IMR-90 (cell line): ENCODE data around the gene BHLHA15. TPM values are rescaled to one million over a fixed set of nuclear protein-coding genes. Genes with fewer than 3 reads are reported as not detected.

Experiments used
- ATAC-seq: fragments of 200-7000 bp; cut with Tn5 transposase; 2 replicates; pipeline ENCODE4 v1.9.1; 2020; ENCODE audit warnings: low read depth, mild to moderate bottlenecking, moderate library complexity
- BruUV-seq: library from RNA; stranded (reverse); fragments of 400-500 nt; replicated peaks from 2 replicates; lab custom pipeline; 2021; lab: Mats Ljungman, UMichigan
- CTCF ChIA-PET: fragments of 300-600 bp; formaldehyde crosslinking; extraction: SDS; loops from one replicate; lab custom pipeline; 2021; ENCODE audit warnings: antibody characterized with exemption; lab: Yijun Ruan, JAX
- POLR2A ChIA-PET: fragments of 300-600 bp; sonication (Branson Sonifier 250); formaldehyde crosslinking; loops from one replicate; lab custom pipeline; 2022; ENCODE audit warnings: antibody characterized with exemption; ENCODE audit not compliant: unreplicated experiment; lab: Charles Lee
- DNase-seq: peaks from one replicate; pipeline ENCODE4 v3.0.0; 2013
- H2AFZ ChIP-seq: replicated peaks from 2 replicates; pipeline ENCODE3; 2013; ENCODE audit warnings: low read length, mild to moderate bottlenecking; ENCODE audit not compliant: poor library complexity
- H2AK5ac ChIP-seq: 2 replicates; pipeline ENCODE4 v1.6.1; 2013; ENCODE audit warnings: low read depth, low read length, inconsistent platforms
- H2AK9ac ChIP-seq: replicated peaks from 2 replicates; pipeline ENCODE3; 2013; ENCODE audit warnings: mild to moderate bottlenecking, low read depth, low read length, moderate library complexity; ENCODE audit not compliant: poor library complexity
- H2BK120ac ChIP-seq: 2 replicates; pipeline ENCODE4 v1.6.1; 2013; ENCODE audit warnings: low read depth, low read length, inconsistent platforms
- H2BK15ac ChIP-seq: 3 replicates; pipeline ENCODE4 v1.6.1; 2013; ENCODE audit warnings: low read depth, low read length, inconsistent platforms
- H2BK20ac ChIP-seq: 2 replicates; pipeline ENCODE4 v1.6.1; 2013; ENCODE audit warnings: low read depth, mild to moderate bottlenecking, inconsistent platforms, low read length, moderate library complexity
- H2BK5ac ChIP-seq: 2 replicates; pipeline ENCODE4 v1.6.1; 2013; ENCODE audit warnings: mild to moderate bottlenecking, low read depth, low read length, inconsistent platforms; ENCODE audit not compliant: poor library complexity, severe bottlenecking
- H3K14ac ChIP-seq: replicated peaks from 2 replicates; pipeline ENCODE4 v1.6.1; 2013; ENCODE audit warnings: low read depth, low read length, inconsistent platforms
- H3K18ac ChIP-seq: 2 replicates; pipeline ENCODE4 v1.6.1; 2013; ENCODE audit warnings: low read depth, low read length, control low read depth
- H3K23ac ChIP-seq: 2 replicates; pipeline ENCODE4 v1.6.1; 2013; ENCODE audit warnings: low read depth, low read length, inconsistent platforms
- H3K27ac ChIP-seq: 2 replicates; pipeline ENCODE4 v1.5.1; 2013; ENCODE audit warnings: mild to moderate bottlenecking, control low read depth, low read length; ENCODE audit not compliant: insufficient read depth
- H3K27me3 ChIP-seq: 2 replicates; pipeline ENCODE4 v1.6.1; 2013; ENCODE audit warnings: low read length; ENCODE audit not compliant: control insufficient read depth, insufficient read depth
- H3K36me3 ChIP-seq: 2 replicates; pipeline ENCODE4 v1.6.1; 2013; ENCODE audit warnings: low read length, mixed read lengths; ENCODE audit not compliant: control insufficient read depth, insufficient read depth
- H3K4ac ChIP-seq: 2 replicates; pipeline ENCODE4 v1.6.1; 2013; ENCODE audit warnings: low read depth, low read length, inconsistent platforms
- H3K4me1 ChIP-seq: 2 replicates; pipeline ENCODE4 v1.6.1; 2013; ENCODE audit warnings: low read length, mixed read lengths; ENCODE audit not compliant: control insufficient read depth, insufficient read depth
- H3K4me2 ChIP-seq: 2 replicates; pipeline ENCODE4 v1.6.1; 2013; ENCODE audit warnings: low read depth, mild to moderate bottlenecking, control low read depth, low read length, moderate library complexity
- H3K4me3 ChIP-seq: 2 replicates; pipeline ENCODE4 v1.5.1; 2013; ENCODE audit warnings: low read depth, mild to moderate bottlenecking, control low read depth, low read length, moderate library complexity; ENCODE audit not compliant: insufficient read depth
- H3K56ac ChIP-seq: 2 replicates; pipeline ENCODE4 v1.6.1; 2013; ENCODE audit warnings: low read length, inconsistent platforms; ENCODE audit not compliant: insufficient read depth; ENCODE audit errors: extremely low read depth
- H3K79me1 ChIP-seq, 2 experiments: 2 replicates each; pipeline ENCODE4 v1.6.1; 2013; ENCODE audit warnings: low read length in 2 of 2, inconsistent platforms in 1 of 2, low read depth in 1 of 2
- H3K9ac ChIP-seq: 2 replicates; pipeline ENCODE4 v1.6.1; 2013; ENCODE audit warnings: low read depth, low read length, control low read depth
- H3K9me1 ChIP-seq: 2 replicates; pipeline ENCODE4 v1.6.1; 2013; ENCODE audit warnings: low read length, inconsistent platforms; ENCODE audit not compliant: insufficient read depth
- H3K9me3 ChIP-seq: 2 replicates; pipeline ENCODE4 v1.6.1; 2013; ENCODE audit warnings: low read length; ENCODE audit not compliant: control insufficient read depth, insufficient read depth
- H4K20me1 ChIP-seq: 2 replicates; pipeline ENCODE4 v1.6.1; 2013; ENCODE audit warnings: low read length, inconsistent platforms; ENCODE audit not compliant: insufficient read depth
- H4K5ac ChIP-seq: 2 replicates; pipeline ENCODE4 v1.6.1; 2013; ENCODE audit warnings: mild to moderate bottlenecking, low read depth, low read length, control low read depth
- H4K8ac ChIP-seq, 2 experiments: 2 replicates each; pipeline ENCODE4 v1.6.1; 2013; ENCODE audit warnings: low read depth in 2 of 2, low read length in 2 of 2, control low read depth in 1 of 2, inconsistent platforms in 1 of 2
- H4K91ac ChIP-seq: 2 replicates; pipeline ENCODE4 v1.6.1; 2013; ENCODE audit warnings: low read depth, low read length, inconsistent platforms; ENCODE audit not compliant: insufficient read depth
- CEBPB ChIP-seq: IDR thresholded peaks from 2 replicates; pipeline ENCODE4 v1.6.1; 2012; ENCODE audit warnings: low read depth, low read length, improper control_type of control experiment
- CHD1 ChIP-seq: IDR thresholded peaks from 2 replicates; pipeline ENCODE4 v1.6.1; 2012; ENCODE audit warnings: low read depth, low read length, improper control_type of control experiment
- CTCF ChIP-seq: conservative IDR thresholded peaks from 2 replicates; pipeline ENCODE4 v1.5.1; 2012; ENCODE audit warnings: mild to moderate bottlenecking, low read depth, low read length, improper control_type of control experiment
- ELK1 ChIP-seq: fragments of 150-350 bp; IDR thresholded peaks from 2 replicates; pipeline ENCODE4 v1.6.1; 2016; ENCODE audit warnings: low read depth, mild to moderate bottlenecking, low read length, moderate library complexity, borderline replicate concordance
- FOS ChIP-seq: fragments of 150-350 bp; IDR thresholded peaks from 2 replicates; pipeline ENCODE4 v1.6.1; 2016; ENCODE audit warnings: low read depth, low read length
- MXI1 ChIP-seq: IDR thresholded peaks from 2 replicates; pipeline ENCODE4 v1.6.1; 2012; ENCODE audit warnings: low read depth, mild to moderate bottlenecking, low read length, moderate library complexity, borderline replicate concordance
- NFE2L2 ChIP-seq: fragments of 150-350 bp; IDR thresholded peaks from 2 replicates; pipeline ENCODE4 v1.6.1; 2016; ENCODE audit warnings: low read depth, mild to moderate bottlenecking, low read length
- POLR2A ChIP-seq: IDR thresholded peaks from 2 replicates; pipeline ENCODE4 v1.6.1; 2012; ENCODE audit warnings: mild to moderate bottlenecking, low read depth, low read length
- RCOR1 ChIP-seq: IDR thresholded peaks from 2 replicates; pipeline ENCODE4 v1.6.1; 2012; ENCODE audit warnings: mild to moderate bottlenecking, low read length, improper control_type of control experiment; ENCODE audit not compliant: insufficient replicate concordance
- WGBS, 2 experiments: methylation state at CpG; one replicate each; pipeline versions ENCODE4 v1.1.5 to v1.1.7; 2013; ENCODE audit warnings: missing lambda C conversion rate in 2 of 2; ENCODE audit not compliant: insufficient read length in 1 of 2; ENCODE audit errors: extremely low coverage in 2 of 2; 5-methylcytosine and 5-hydroxymethylcytosine counted together
- dilution Hi-C: fragments of 300-500 bp; cut with HindIII; formaldehyde crosslinking; loops from one replicate; pipeline ENCODE4 v1.14.3; 2018; ENCODE audit warnings: low sequenced_read_pairs; ENCODE audit not compliant: unreplicated experiment
- in situ Hi-C: fragments of 300-500 bp; cut with MboI; formaldehyde crosslinking; loops from 3 replicates; pipeline ENCODE4 v1.14.3; 2019; ENCODE audit warnings: low sequenced_read_pairs, inconsistent platforms, mixed read lengths
- intact Hi-C: fragments of 100-400 bp; cut with micrococcal nuclease; formaldehyde crosslinking; loops from 2 replicates; pipeline ENCODE4 v1.10.0; 2022
- polyA plus RNA-seq, 3 experiments: library from polyadenylated mRNA; depleted of rRNA; stranded (reverse); fragments of >200 nt; gene quantifications; 2 replicates each; pipeline ENCODE4 v1.2.3, GENCODE V29; 2012; ENCODE audit warnings: low replicate concordance in 1 of 3
- total RNA-seq: library from RNA; depleted of rRNA; stranded (reverse); fragments of >200 nt; gene quantifications from 2 replicates; pipeline ENCODE4 v1.2.3, GENCODE V29; 2012

BHLHA15 gene
- total and polyA plus RNA-seq, 2 of the 4 experiments (the other 2 are of a cell fraction) = not detected

GRCh38 chr7:98242934-98243333, 31.7 kb downstream of the BHLHA15 start:
- H3K18ac ChIP-seq = no peak overlapping the region
- no peak overlapping the region for H3K4me2 ChIP-seq
- no peaks in the 10 kb centered on the region for H3K4me1 ChIP-seq
- no peak overlapping the region for H4K5ac ChIP-seq
- no peak overlapping the region for H2AFZ ChIP-seq
- no peak overlapping the region for H3K27ac ChIP-seq
- no peak overlapping the region for H2AK9ac ChIP-seq
- TF ChIP-seq RCOR1 (no peak), CEBPB (no peak), ELK1 (no peak), NFE2L2 (no peak), POLR2A (no peak), MXI1 (no peak), FOS (no peak), CTCF (no peak), CHD1 (no peak)
- no peaks in the 10 kb centered on the region for H3K27me3 ChIP-seq
- H2AK5ac ChIP-seq = no peak overlapping the region
- H2BK20ac ChIP-seq = no peak overlapping the region
- ChIA-PET POLR2A (no interaction called here), CTCF (no interaction called here)
- no peak overlapping the region for H3K23ac ChIP-seq
- H3K14ac ChIP-seq = no peak overlapping the region
- no peak overlapping the region for H3K4me3 ChIP-seq
- no peak overlapping the region for H2BK120ac ChIP-seq
- intact Hi-C loops = no loop called here
- no peak overlapping the region for H2BK15ac ChIP-seq
- no TSS peak for BruUV-seq
- no peaks in the 10 kb centered on the region for H3K9me3 ChIP-seq
- no peak overlapping the region for H3K56ac ChIP-seq
- dilution Hi-C loops = no loop called here
- H3K9ac ChIP-seq = no peak overlapping the region
- no peak overlapping the region for H4K91ac ChIP-seq
- H2BK5ac ChIP-seq = no peak overlapping the region
- ATAC-seq (no peak), DNase-seq (no peak)
- no peaks in the 10 kb centered on the region for H4K20me1 ChIP-seq
- H4K8ac ChIP-seq = no peak overlapping the region
- 100% methylated on average over 1 of the region's 4 CpGs; no CpG with 5 or more reads in 1 of the 2 experiments for WGBS, 2 experiments
- peaks cover 30% of the 10 kb centered on the region for H3K36me3 ChIP-seq
- in situ Hi-C loops = no loop called here
- peaks cover 6% of the 10 kb centered on the region; the same call in 1 of the 2 replicates for H3K9me1 ChIP-seq
- no peak overlapping the region for H3K4ac ChIP-seq
- H3K79me1 ChIP-seq = peaks cover 0 to 4% of the 10 kb centered on the region in 2 experiments; a peak in 1 of 4 replicates
